Neural cell (in vitro differentiated cells): ENCODE measurements around the gene HOXB4. TPM values are rescaled to one million over a fixed set of nuclear protein-coding genes. Genes with fewer than 3 reads are reported as not detected.

Experiments
- H2AFZ ChIP-seq: fragments of 200-600, 300-800 bp; sonication (generic), shearing (Covaris generic); 2 replicates; pipeline ENCODE4 v1.6.0; 2014; ENCODE audit warnings: low read depth, mild to moderate bottlenecking, antibody characterized with exemption, low read length, moderate library complexity
- H3F3A ChIP-seq: fragments of 200-600 bp; shearing (Covaris generic); 2 replicates; pipeline ENCODE4 v1.6.1; 2016; ENCODE audit warnings: mild to moderate bottlenecking, moderate library complexity, mixed read lengths, antibody characterized with exemption, low read length; ENCODE audit not compliant: insufficient read depth, poor library complexity, severe bottlenecking
- H3K27ac ChIP-seq: fragments of 200-600, 300-800 bp; sonication (generic), shearing (Covaris generic); 2 replicates; pipeline ENCODE4 v1.5.1; 2014; ENCODE audit warnings: mild to moderate bottlenecking, low read length, moderate library complexity
- H3K27me3 ChIP-seq: fragments of 300-800, 200-600 bp; sonication (generic), shearing (Covaris generic); 2 replicates; pipeline ENCODE4 v1.6.0; 2014; ENCODE audit warnings: mild to moderate bottlenecking, low read depth, low read length, moderate library complexity; ENCODE audit not compliant: insufficient read depth
- H3K36me3 ChIP-seq: fragments of 300-800, 200-600 bp; sonication (generic), shearing (Covaris generic); 2 replicates; pipeline ENCODE4 v1.5.1; 2014; ENCODE audit warnings: mild to moderate bottlenecking, antibody characterized with exemption, low read length, moderate library complexity; ENCODE audit not compliant: insufficient read depth
- H3K4me2 ChIP-seq: fragments of 300-800, 200-600 bp; sonication (generic), shearing (Covaris generic); 2 replicates; pipeline ENCODE4 v1.6.0; 2014; ENCODE audit warnings: mild to moderate bottlenecking, low read length
- H3K4me3 ChIP-seq: fragments of 300-800, 200-600 bp; sonication (generic), shearing (Covaris generic); 2 replicates; pipeline ENCODE4 v1.5.1; 2014; ENCODE audit warnings: mild to moderate bottlenecking, low read length, moderate library complexity
- H3K79me2 ChIP-seq: fragments of 200-600 bp; shearing (Covaris generic); replicated peaks from 2 replicates; pipeline ENCODE4 v1.6.0; 2014; ENCODE audit warnings: mild to moderate bottlenecking, low read length, moderate library complexity; ENCODE audit not compliant: insufficient read depth
- H3K9ac ChIP-seq: fragments of 300-800, 200-600 bp; sonication (generic), shearing (Covaris generic); 2 replicates; pipeline ENCODE4 v1.6.1; 2016; ENCODE audit warnings: mild to moderate bottlenecking, low read length, mixed read lengths
- H3K9me2 ChIP-seq: fragments of 200-600 bp; shearing (Covaris generic); 2 replicates; pipeline ENCODE4 v1.6.1; 2016; ENCODE audit warnings: mild to moderate bottlenecking, low read length, mixed read lengths; ENCODE audit not compliant: insufficient read depth
- H3K9me3 ChIP-seq: fragments of 200-600, 300-800 bp; sonication (generic), shearing (Covaris generic); 2 replicates; pipeline ENCODE4 v1.6.1; 2016; ENCODE audit warnings: mild to moderate bottlenecking, mixed run types, low read length, moderate library complexity, mixed read lengths
- H4K20me1 ChIP-seq: fragments of 200-600 bp; shearing (Covaris generic); 2 replicates; pipeline ENCODE4 v1.6.1; 2016; ENCODE audit warnings: mild to moderate bottlenecking, mixed run types; ENCODE audit not compliant: insufficient read depth
- EP300 ChIP-seq: fragments of 450-650 bp; conservative IDR thresholded peaks from 2 replicates; pipeline ENCODE4 v1.6.1; 2014; ENCODE audit warnings: antibody characterized with exemption, mild to moderate bottlenecking, moderate library complexity; ENCODE audit not compliant: poor library complexity, severe bottlenecking
- EZH2 ChIP-seq: fragments of 200-600, 300-800 bp; shearing (Covaris generic), sonication (generic); IDR thresholded peaks from 2 replicates; pipeline ENCODE4 v1.6.1; 2014; ENCODE audit warnings: antibody characterized with exemption, low read length, borderline replicate concordance, mild to moderate bottlenecking; ENCODE audit not compliant: insufficient read depth, poor library complexity, severe bottlenecking
- MXI1 ChIP-seq: fragments of 450-650 bp; conservative IDR thresholded peaks from 2 replicates; pipeline ENCODE4 v1.6.1; 2014; ENCODE audit warnings: antibody characterized with exemption, mild to moderate bottlenecking; ENCODE audit not compliant: poor library complexity, severe bottlenecking
- POLR2AphosphoS5 ChIP-seq: IDR thresholded peaks from 2 replicates; pipeline ENCODE4 v1.6.1; 2012
- RAD21 ChIP-seq: fragments of 450-650 bp; conservative IDR thresholded peaks from 2 replicates; pipeline ENCODE4 v1.6.1; 2014; ENCODE audit warnings: antibody characterized with exemption, mild to moderate bottlenecking, moderate library complexity
- REST ChIP-seq: IDR thresholded peaks from 2 replicates; pipeline ENCODE4 v1.6.1; 2012; ENCODE audit warnings: borderline replicate concordance
- SMC3 ChIP-seq: fragments of 450-650 bp; conservative IDR thresholded peaks from 2 replicates; pipeline ENCODE4 v1.6.1; 2014; ENCODE audit warnings: antibody characterized with exemption, mild to moderate bottlenecking, moderate library complexity; ENCODE audit not compliant: poor library complexity
- TAF1 ChIP-seq: IDR thresholded peaks from 2 replicates; pipeline ENCODE4 v1.6.1; 2012; ENCODE audit warnings: low read depth
- polyA plus RNA-seq: library from polyadenylated mRNA; depleted of rRNA; stranded (reverse); fragments of >200 nt; gene quantifications from 2 replicates; pipeline ENCODE4 v1.2.3, GENCODE V29; 2014
- TF ChIP-seq, protein P1 (sequence below): fragments of 450-650 bp; IDR thresholded peaks from 2 replicates; pipeline ENCODE4 v1.5.1; 2014; ENCODE audit warnings: antibody characterized with exemption, mild to moderate bottlenecking, moderate library complexity; ENCODE audit not compliant: poor library complexity, severe bottlenecking

Gene HOXB4
- polyA plus RNA-seq, 1 donor from 2014 or later, result not detected

DNA sequence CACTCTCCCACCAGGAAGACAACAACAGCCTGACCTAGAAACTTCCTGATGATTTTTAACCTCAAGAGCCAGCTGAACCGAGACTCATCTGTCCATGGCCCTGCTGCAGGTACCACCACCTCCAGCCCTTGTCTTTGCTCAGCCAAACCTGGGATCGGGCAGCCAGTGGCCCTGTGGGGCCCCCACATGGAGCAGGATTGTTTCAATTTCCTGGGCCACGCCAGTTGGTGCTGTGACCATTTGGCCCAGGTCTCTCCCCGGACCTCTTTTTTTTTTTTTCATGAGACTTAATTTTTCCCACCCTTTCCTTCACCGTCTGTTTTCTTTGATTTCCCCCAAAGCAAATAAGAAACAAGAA is 25.0 kb downstream of the HOXB4 start:
- Histone ChIP-seq H3K27ac (no peak overlapping the region), H3K79me2 (no peaks in the 10 kb centered on the region), H3K4me2 (no peak overlapping the region), H3K9me3 (no peaks in the 10 kb centered on the region), H2AFZ (no peak overlapping the region), H3K4me3 (no peak overlapping the region), H4K20me1 (no peaks in the 10 kb centered on the region), H3F3A (no peaks in the 10 kb centered on the region), H3K27me3 (peaks cover 99% of the 10 kb centered on the region), H3K9me2 (no peaks in the 10 kb centered on the region), H3K9ac (no peak overlapping the region), H3K36me3 (no peaks in the 10 kb centered on the region)
- TF ChIP-seq, protein P1, sequence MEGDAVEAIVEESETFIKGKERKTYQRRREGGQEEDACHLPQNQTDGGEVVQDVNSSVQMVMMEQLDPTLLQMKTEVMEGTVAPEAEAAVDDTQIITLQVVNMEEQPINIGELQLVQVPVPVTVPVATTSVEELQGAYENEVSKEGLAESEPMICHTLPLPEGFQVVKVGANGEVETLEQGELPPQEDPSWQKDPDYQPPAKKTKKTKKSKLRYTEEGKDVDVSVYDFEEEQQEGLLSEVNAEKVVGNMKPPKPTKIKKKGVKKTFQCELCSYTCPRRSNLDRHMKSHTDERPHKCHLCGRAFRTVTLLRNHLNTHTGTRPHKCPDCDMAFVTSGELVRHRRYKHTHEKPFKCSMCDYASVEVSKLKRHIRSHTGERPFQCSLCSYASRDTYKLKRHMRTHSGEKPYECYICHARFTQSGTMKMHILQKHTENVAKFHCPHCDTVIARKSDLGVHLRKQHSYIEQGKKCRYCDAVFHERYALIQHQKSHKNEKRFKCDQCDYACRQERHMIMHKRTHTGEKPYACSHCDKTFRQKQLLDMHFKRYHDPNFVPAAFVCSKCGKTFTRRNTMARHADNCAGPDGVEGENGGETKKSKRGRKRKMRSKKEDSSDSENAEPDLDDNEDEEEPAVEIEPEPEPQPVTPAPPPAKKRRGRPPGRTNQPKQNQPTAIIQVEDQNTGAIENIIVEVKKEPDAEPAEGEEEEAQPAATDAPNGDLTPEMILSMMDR, result no peak
- TF ChIP-seq REST (no peak), EP300 (no peak), SMC3 (no peak), POLR2AphosphoS5 (no peak), MXI1 (no peak), TAF1 (no peak), EZH2 (no peak)

DNA sequence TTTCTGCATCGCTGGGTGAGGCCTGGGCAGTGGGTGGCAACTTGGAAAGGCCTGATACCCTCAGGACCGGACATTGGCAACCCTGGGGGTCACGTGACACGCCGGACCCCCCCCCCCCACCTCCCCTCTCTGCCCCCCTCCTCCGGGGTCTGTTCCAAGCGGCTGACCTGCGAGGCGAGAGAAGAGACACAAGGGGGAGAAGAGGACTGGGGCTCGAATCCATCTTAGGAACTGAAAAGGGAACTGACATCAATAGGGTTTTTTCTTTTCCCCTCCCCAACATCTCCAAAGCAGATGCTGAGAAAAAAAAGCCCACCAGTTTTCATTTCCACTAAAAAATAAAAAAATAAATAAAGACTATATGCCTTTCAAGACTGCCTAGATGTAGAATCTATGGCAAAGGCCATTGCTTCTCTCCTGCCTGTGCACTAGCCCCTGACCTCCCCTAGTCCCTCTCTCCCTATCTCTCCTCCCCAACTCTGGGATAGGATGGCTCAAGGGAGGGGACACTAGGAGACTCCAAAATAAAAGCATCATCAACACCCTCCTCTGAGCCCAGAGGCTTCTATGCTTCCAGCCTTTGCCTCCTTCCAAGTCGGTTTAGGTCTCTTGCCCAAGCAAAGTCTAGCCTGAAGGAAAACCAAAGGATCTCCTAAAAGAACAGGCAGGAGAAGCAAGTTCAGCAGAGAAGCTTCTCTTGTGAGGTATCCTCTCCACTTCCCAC is 25.5 kb downstream of the HOXB4 start:
- Histone ChIP-seq H4K20me1 (no peaks in the 10 kb centered on the region), H3K4me2 (no peak overlapping the region), H3F3A (no peaks in the 10 kb centered on the region), H3K27ac (no peak overlapping the region), H3K79me2 (no peaks in the 10 kb centered on the region), H3K36me3 (no peaks in the 10 kb centered on the region), H2AFZ (no peak overlapping the region), H3K27me3 (peaks cover 99% of the 10 kb centered on the region), H3K9ac (no peak overlapping the region), H3K4me3 (no peak overlapping the region), H3K9me2 (no peaks in the 10 kb centered on the region), H3K9me3 (no peaks in the 10 kb centered on the region)
- TF ChIP-seq REST, result no peak
- no peak for TF ChIP-seq POLR2AphosphoS5
- no peak for TF ChIP-seq SMC3
- TF ChIP-seq RAD21, result no peak
- no peak for TF ChIP-seq EP300
- no peak for TF ChIP-seq EZH2
- TF ChIP-seq, protein P1, result no peak
- no peak for TF ChIP-seq TAF1
- no peak for TF ChIP-seq MXI1
